Dendritic cell treated with granulocyte-macrophage colony-stimulating factor and Interleukin-4, amounts not matched to agents 40 ng/mL and 50 ng/mL, for 4 days (primary cell): ENCODE data around the gene WTAP.
"Not testable (repeated sequence)": the region's sequence is repeated elsewhere in the genome, so short reads cannot be mapped to it uniquely, and the experiment has no call there.

ENCODE experiments used
- H3K27ac Mint-ChIP-seq: one replicate; pipeline ENCODE4 v1.8.0; 2022; ENCODE audit warnings: mild to moderate bottlenecking, mixed read lengths
- H3K27me3 Mint-ChIP-seq: one replicate; pipeline ENCODE4 v1.8.0; 2022; ENCODE audit warnings: mild to moderate bottlenecking, mixed read lengths
- H3K36me3 Mint-ChIP-seq: one replicate; pipeline ENCODE4 v1.8.0; 2022; ENCODE audit warnings: low read depth, mixed read lengths
- H3K4me1 Mint-ChIP-seq: one replicate; pipeline ENCODE4 v1.8.0; 2022; ENCODE audit warnings: low read depth, mixed read lengths
- H3K4me3 Mint-ChIP-seq: one replicate; pipeline ENCODE4 v1.8.0; 2022; ENCODE audit warnings: mild to moderate bottlenecking, moderate library complexity, mixed read lengths
- H3K9me3 Mint-ChIP-seq: one replicate; pipeline ENCODE4 v1.8.0; 2022; ENCODE audit warnings: mixed read lengths
- intact Hi-C: fragments of 100-400 bp; cut with micrococcal nuclease; formaldehyde crosslinking; loops from one replicate; pipeline ENCODE4 v1.15.0; 2022

WTAP gene

GRCh38 chr6:159714404-159714803 is 12.9 kb upstream of the WTAP start:
- Mint-ChIP-seq H3K4me3 (no peak overlapping the region), H3K9me3 (no peaks in the 10 kb centered on the region), H3K27ac (no peak overlapping the region), H3K36me3 (peaks cover 6% of the 10 kb centered on the region), H3K27me3 (no peaks in the 10 kb centered on the region), H3K4me1 (peaks cover 25% of the 10 kb centered on the region)
- intact Hi-C loops, result no loop called here

- Mint-ChIP-seq H3K36me3 (peaks cover 7% of the 10 kb centered on the region), H3K4me3 (no peak overlapping the region), H3K4me1 (peaks cover 25% of the 10 kb centered on the region), H3K27me3 (no peaks in the 10 kb centered on the region), H3K9me3 (no peaks in the 10 kb centered on the region), H3K27ac (peak overlapping the region; percentile 69)
- intact Hi-C loops, result no loop called here
Observed at GRCh38 chr6:159715166-159715565, 12.1 kb upstream of the WTAP start.

DNA sequence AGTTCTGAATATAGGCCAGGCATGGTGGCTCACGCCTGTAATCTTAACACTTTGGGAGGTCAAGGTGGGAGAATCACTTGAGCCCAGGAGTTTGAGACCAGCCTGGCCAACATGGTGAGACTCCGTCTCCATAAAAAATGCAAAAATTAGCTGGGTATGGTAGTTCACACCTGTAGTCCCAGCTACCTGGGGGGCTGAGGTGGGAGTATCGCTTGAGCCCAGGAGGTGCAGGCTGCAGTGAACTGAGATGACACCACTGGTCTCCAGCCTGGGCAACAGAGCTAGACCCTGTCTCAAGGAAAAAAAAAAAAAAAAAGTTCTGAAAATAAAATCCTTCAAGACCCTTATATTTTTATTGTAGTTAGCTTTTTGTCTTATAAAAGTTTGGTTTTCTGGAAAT is 11.7 kb upstream of the WTAP start:
- Mint-ChIP-seq H3K27ac (peak overlapping the region; percentile 69), H3K36me3 (peaks cover 7% of the 10 kb centered on the region), H3K27me3 (no peaks in the 10 kb centered on the region), H3K4me1 (peaks cover 25% of the 10 kb centered on the region), H3K4me3 (no peak overlapping the region), H3K9me3 (no peaks in the 10 kb centered on the region)
- intact Hi-C loops, result no loop called here

GRCh38 chr6:159716247-159717096 is 10.8 kb upstream of the WTAP start:
- intact Hi-C loops, result no loop called here
- H3K27me3 Mint-ChIP-seq, result no peaks in the 10 kb centered on the region
- H3K4me3 Mint-ChIP-seq, result no peak overlapping the region

DNA sequence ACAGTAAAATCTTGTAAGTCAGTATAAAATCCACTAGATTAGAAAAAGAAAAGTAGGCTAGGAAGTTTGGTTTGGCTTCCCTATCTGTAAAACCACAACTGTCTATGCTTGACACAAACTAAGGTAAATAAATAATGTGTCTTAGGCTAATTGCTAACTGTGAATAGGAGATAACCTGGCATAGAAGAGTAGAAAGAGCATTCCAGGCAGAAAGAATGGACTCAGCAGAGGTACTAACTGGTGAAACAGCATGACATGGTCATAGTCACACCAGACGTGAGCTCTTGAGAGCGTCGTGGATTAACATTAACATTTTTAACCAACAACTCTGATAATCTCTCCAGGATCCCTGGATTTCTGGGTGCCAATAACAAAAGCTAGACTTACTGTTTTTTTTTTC is 8.7 kb upstream of the WTAP start:
- peaks cover 35% of the 10 kb centered on the region for H3K4me1 Mint-ChIP-seq
- no peak overlapping the region for H3K4me3 Mint-ChIP-seq
- intact Hi-C loops, result no loop called here

More at GRCh38 chr6:159716247-159717096, 10.8 kb upstream of the WTAP start:
- Mint-ChIP-seq H3K4me1 (peaks cover 25% of the 10 kb centered on the region), H3K36me3 (peaks cover 7% of the 10 kb centered on the region), H3K27ac (peak overlapping the region; percentile 69), H3K9me3 (no peaks in the 10 kb centered on the region)

GRCh38 chr6:159719287-159719686 is 8.0 kb upstream of the WTAP start:
- H3K36me3 Mint-ChIP-seq, result peaks cover 25% of the 10 kb centered on the region
- intact Hi-C loops, result no loop called here
- peak overlapping the region; percentile 57 for H3K27ac Mint-ChIP-seq
- H3K4me1 Mint-ChIP-seq, result peaks cover 37% of the 10 kb centered on the region
- H3K4me3 Mint-ChIP-seq, result no peak overlapping the region
- no peaks in the 10 kb centered on the region for H3K9me3 Mint-ChIP-seq
- no peaks in the 10 kb centered on the region for H3K27me3 Mint-ChIP-seq

More for the DNA sequence above, 8.7 kb upstream of the WTAP start:
- Mint-ChIP-seq H3K27ac (peak overlapping the region; percentile 57), H3K27me3 (no peaks in the 10 kb centered on the region), H3K9me3 (no peaks in the 10 kb centered on the region), H3K36me3 (peaks cover 22% of the 10 kb centered on the region)

GRCh38 chr6:159720708-159721107 is 6.6 kb upstream of the WTAP start:
- Mint-ChIP-seq H3K4me3 (no peak overlapping the region), H3K4me1 (peaks cover 45% of the 10 kb centered on the region), H3K36me3 (peaks cover 32% of the 10 kb centered on the region), H3K27me3 (no peaks in the 10 kb centered on the region), H3K27ac (no peak overlapping the region), H3K9me3 (no peaks in the 10 kb centered on the region)
- intact Hi-C loops, result no loop called here

GRCh38 chr6:159721981-159722380 is 5.3 kb upstream of the WTAP start:
- not testable (repeated sequence) for H3K4me3 Mint-ChIP-seq
- H3K36me3 Mint-ChIP-seq, result peaks cover 41% of the 10 kb centered on the region
- H3K4me1 Mint-ChIP-seq, result peaks cover 42% of the 10 kb centered on the region

GRCh38 chr6:159722655-159723054 is 4.7 kb upstream of the WTAP start:
- intact Hi-C loops, result no loop called here
- peaks cover 40% of the 10 kb centered on the region for H3K4me1 Mint-ChIP-seq
- peaks cover 44% of the 10 kb centered on the region for H3K36me3 Mint-ChIP-seq
- H3K9me3 Mint-ChIP-seq, result no peaks in the 10 kb centered on the region
- H3K4me3 Mint-ChIP-seq, result no peak overlapping the region
- H3K27ac Mint-ChIP-seq, result no peak overlapping the region
- H3K27me3 Mint-ChIP-seq, result no peaks in the 10 kb centered on the region

More at GRCh38 chr6:159721981-159722380, 5.3 kb upstream of the WTAP start:
- H3K27ac Mint-ChIP-seq, H3K9me3 Mint-ChIP-seq, intact Hi-C loops, H3K27me3 Mint-ChIP-seq: not testable (repeated sequence)

GRCh38 chr6:159723259-159723658 is 4.0 kb upstream of the WTAP start:
- peaks cover 36% of the 10 kb centered on the region for H3K4me1 Mint-ChIP-seq
- intact Hi-C loops, result no loop called here
- H3K27ac Mint-ChIP-seq, result no peak overlapping the region
- no peak overlapping the region for H3K4me3 Mint-ChIP-seq
- H3K27me3 Mint-ChIP-seq, result no peaks in the 10 kb centered on the region
- peaks cover 44% of the 10 kb centered on the region for H3K36me3 Mint-ChIP-seq
- no peaks in the 10 kb centered on the region for H3K9me3 Mint-ChIP-seq

GRCh38 chr6:159724778-159725177 is 2.5 kb upstream of the WTAP start:
- Mint-ChIP-seq H3K27ac (no peak overlapping the region), H3K36me3 (peaks cover 37% of the 10 kb centered on the region), H3K27me3 (no peaks in the 10 kb centered on the region), H3K4me3 (no peak overlapping the region), H3K4me1 (peaks cover 28% of the 10 kb centered on the region), H3K9me3 (no peaks in the 10 kb centered on the region)
- intact Hi-C loops, result no loop called here

DNA sequence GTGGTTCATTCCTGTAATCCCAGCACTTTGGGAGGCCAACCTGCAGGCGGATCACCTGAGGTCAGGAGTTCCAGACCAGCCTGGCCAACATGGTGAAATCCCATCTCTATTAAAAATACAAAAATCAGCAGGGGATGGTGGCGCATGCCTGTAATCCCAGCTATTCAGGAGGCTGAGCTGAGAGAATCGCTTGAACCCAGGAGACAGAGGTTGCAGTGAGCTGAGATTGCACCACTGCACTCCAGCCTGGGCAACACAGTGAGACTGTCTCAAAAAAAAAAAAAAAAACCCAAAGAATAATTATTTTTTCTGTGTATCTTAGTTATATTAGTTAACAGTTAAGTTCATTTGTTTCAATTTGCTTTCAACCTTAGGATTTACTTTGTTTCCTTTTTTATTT is 2.1 kb upstream of the WTAP start:
- H3K4me1 Mint-ChIP-seq, result peaks cover 28% of the 10 kb centered on the region

DNA sequence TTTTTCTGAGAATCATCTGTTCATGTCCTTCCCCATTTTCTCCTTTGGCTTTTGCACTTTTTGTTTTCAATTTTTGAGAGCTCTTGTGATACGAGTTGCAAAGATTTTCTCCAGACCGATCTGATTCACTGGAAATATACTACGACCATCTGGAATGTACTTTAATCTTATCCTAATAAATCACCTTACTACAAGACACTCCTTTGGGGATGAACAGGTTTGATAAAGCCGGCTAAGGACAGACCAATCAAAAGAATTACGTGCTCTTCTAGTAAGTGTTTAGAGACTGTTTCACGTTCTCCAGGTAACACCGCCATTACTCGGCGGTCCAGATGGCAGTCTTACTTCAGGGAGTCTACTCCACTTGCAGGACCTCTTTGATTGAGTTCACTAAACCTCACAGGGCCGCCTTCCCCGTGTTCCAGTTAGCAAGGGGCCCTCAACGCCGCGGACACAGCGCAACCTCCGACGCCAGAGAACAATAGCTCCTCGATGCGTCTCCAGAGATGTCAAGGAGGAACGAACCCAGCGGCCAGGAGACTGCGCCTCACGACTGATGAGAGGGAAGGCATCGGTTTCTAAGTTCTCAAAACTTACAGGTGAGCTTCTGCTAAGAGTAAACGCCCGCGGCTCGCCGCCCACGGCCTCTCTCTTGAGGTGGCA is 920 bp upstream of the WTAP start:
- Mint-ChIP-seq H3K27ac (peak overlapping the region; percentile 97), H3K4me3 (peak overlapping the region; percentile 90), H3K4me1 (peaks cover 33% of the 10 kb centered on the region), H3K9me3 (no peaks in the 10 kb centered on the region), H3K27me3 (no peaks in the 10 kb centered on the region), H3K36me3 (peaks cover 43% of the 10 kb centered on the region)
- intact Hi-C loops, result no loop called here

More for the DNA sequence above, 2.1 kb upstream of the WTAP start:
- H3K4me3 Mint-ChIP-seq, H3K27me3 Mint-ChIP-seq, intact Hi-C loops, H3K27ac Mint-ChIP-seq, H3K9me3 Mint-ChIP-seq: not testable (repeated sequence)
- peaks cover 37% of the 10 kb centered on the region for H3K36me3 Mint-ChIP-seq

DNA sequence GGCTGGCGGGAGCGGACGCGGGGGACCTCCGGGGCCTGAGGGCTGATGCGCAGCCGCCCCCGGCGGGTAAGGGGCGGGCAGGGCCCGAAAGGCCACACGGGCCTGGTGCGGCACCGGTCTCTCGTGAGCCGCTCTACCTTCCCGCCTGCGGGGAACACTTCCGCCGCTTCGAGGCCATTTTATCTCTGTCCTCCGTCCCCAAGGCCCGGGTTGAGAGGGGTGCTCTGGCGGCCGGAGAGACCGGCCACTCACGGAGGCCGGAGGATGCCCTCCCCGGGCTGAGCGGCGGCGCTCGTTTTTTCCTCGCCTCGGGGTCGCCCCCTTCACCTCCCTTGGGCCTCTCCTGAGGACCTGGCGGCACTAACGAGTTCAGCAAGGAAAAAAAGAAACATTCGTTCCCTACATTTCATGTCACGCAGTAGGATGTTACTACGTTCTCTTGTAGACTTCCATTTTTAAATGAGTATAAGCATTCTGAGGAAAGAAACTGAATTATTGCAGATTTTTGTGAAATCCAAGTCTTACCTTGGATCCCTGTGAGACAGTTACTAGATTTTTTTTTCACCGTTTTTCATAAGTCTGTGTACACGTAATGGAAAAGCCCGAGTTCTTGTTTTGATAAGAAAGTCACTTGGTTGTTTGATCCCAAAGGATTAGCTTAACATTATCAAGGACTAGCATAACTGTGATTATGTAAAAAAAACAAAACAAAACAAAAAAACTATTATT is 575 bp downstream of the WTAP start:
- intact Hi-C loops, result loop anchor here (1.0 to 2.0 kb wide), 3 partner anchors 33 to 61 kb away; partner anchors contain the start of genes SOD2 and TCP1
- H3K9me3 Mint-ChIP-seq, result no peaks in the 10 kb centered on the region
- peaks cover 40% of the 10 kb centered on the region for H3K36me3 Mint-ChIP-seq
- H3K27me3 Mint-ChIP-seq, result no peaks in the 10 kb centered on the region
- H3K4me1 Mint-ChIP-seq, result peaks cover 35% of the 10 kb centered on the region
- H3K27ac Mint-ChIP-seq, result peak overlapping the region; percentile 97
- peak overlapping the region; percentile 84 for H3K4me3 Mint-ChIP-seq
